GM12875 (cell line): Measurements from ENCODE around the gene IQCE.
"Not testable (repeated sequence)": the region's sequence is repeated elsewhere in the genome, so short reads cannot be mapped to it uniquely, and the experiment has no call there.

Experiments
- H3K4me3 ChIP-seq: one replicate; pipeline ENCODE4 v1.5.1; 2011; ENCODE audit warnings: low read depth, low read length, control low read depth
- TF ChIP-seq, protein P1 (sequence below): IDR thresholded peaks from 2 replicates; pipeline ENCODE4 v1.5.1; 2011; ENCODE audit warnings: low read depth, mild to moderate bottlenecking, control low read depth, inconsistent platforms, low read length, moderate library complexity, borderline replicate concordance; ENCODE audit not compliant: insufficient read depth

The IQCE gene

DNA sequence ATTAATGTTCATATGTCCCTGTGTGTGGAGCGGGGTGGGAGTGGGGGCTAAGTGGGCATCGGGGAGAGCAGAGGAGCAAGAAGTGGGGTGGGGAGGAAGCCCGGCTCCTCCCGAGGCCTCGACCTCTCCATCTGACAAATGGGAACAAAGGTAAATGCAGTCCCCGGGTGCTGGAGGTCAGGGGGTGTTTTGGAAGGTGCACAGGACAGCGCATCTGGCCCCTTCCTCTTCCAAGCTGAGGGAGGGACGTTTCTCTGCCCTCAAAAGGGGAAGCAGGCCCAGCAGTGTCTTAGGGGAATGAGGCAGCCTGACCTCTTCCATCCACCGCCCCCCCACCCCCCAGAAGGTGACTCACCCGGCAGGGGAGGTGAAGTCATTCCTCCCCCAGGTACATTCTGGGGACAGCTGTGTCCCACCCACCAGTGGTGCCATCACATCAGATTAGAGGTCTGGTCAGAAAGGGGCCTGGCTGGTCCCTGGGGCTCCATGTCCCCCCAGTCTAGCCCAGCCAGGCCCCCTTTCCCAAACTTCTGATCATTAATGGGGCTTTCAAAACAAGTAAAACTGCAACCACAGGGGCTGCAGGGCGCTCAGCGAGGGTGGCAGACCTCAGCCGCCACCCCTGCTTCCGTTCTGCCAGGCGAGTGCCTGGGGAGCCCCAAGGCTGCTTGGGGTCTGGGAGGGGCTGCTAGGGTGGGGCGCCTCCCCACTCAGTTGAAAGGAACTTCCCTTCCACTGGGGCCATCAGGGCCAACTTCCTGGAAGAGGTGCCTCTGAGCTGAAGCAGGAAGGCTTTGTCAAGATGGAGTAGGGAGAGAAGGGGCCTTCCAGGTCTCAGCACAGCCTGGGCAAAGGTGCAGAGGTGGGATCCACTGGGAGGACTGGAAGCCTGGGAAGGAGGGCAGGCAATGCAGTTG is 28.4 kb upstream of the IQCE start:
- TF ChIP-seq, protein P1, sequence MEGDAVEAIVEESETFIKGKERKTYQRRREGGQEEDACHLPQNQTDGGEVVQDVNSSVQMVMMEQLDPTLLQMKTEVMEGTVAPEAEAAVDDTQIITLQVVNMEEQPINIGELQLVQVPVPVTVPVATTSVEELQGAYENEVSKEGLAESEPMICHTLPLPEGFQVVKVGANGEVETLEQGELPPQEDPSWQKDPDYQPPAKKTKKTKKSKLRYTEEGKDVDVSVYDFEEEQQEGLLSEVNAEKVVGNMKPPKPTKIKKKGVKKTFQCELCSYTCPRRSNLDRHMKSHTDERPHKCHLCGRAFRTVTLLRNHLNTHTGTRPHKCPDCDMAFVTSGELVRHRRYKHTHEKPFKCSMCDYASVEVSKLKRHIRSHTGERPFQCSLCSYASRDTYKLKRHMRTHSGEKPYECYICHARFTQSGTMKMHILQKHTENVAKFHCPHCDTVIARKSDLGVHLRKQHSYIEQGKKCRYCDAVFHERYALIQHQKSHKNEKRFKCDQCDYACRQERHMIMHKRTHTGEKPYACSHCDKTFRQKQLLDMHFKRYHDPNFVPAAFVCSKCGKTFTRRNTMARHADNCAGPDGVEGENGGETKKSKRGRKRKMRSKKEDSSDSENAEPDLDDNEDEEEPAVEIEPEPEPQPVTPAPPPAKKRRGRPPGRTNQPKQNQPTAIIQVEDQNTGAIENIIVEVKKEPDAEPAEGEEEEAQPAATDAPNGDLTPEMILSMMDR = no peak
- H3K4me3 ChIP-seq = no peak overlapping the region

DNA sequence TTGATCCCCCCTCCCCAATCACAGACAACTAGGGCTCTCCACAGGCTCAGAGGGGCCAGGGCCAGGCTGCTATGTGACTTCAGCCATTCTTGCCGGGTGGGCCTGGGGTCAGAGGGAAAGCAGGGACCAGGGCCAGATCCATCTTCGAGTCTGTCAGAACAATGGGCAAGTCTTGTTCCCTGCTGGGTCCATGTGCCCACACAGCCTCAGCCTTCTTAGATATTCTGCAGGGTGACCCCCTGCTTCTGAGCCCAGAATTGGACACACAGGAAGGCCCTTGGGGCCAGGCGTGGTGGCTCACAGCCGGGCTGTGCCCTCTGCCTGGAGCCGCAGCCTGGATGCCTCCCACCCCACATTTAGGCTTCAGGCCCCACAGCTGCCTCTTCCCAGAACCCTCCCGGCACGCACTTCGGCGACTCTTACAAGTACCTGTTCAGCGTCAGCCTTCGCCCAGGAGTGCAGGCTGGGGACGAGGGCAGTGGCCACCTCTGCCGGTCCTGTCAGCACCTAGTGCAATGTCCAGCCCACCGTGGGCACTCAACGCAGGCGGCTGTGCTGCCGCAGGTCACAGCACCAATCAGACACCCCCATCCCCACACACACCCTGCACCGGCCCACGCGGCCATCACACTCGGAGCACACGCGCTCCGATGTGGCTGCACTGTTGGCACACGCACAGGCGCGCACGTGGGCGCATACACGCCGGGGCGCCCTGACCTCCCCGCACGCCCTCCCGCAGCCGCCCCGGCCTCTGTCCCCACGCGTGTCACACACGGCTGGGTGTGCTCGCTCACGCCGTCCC is 27.6 kb upstream of the IQCE start:
- not testable (repeated sequence) for H3K4me3 ChIP-seq

DNA sequence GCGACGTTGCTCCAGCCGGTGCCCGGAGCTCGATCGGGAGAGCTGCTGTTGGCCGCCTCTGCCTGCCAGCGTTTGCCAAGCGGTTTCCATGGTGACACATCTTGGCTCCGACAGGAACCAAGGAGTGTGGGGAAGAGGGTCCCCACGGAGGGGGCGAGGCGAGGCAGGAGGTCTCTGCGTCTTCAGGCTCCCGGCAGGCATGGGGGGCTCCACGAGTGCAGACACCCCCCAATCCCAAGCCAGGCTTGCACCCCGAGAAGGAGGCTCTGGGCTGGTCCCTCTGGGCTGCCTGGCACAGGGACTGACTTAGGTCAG is 27.0 kb upstream of the IQCE start:
- not testable (repeated sequence) for H3K4me3 ChIP-seq

DNA sequence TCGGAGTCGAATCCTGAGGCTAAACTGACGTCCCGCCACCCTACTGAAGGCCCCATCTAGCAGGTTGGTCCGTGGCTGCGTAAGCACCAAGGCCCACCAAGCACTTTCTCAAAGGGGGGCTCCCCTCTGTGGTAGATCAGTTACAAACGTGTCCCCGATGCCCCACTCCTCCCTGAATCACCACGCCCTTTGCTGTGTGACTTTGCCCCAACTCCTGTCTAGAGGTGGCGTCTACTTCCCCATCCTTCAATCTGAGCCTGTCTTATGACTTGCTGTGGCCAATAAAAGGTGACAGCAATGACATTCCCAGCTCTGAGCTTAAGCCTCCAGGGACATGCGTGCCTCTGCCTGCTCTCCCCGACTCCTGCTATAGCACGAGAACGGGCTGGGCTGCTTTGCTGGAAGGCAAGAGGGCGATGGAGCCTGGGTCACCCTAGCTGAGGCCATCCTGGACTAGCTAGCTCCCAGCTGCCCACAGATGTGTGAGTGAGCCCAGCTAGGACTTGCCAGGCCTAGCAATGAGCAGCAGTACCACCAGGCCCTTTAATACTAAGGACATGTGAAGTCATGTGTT is 26.5 kb upstream of the IQCE start:
- not testable (repeated sequence) for H3K4me3 ChIP-seq

DNA sequence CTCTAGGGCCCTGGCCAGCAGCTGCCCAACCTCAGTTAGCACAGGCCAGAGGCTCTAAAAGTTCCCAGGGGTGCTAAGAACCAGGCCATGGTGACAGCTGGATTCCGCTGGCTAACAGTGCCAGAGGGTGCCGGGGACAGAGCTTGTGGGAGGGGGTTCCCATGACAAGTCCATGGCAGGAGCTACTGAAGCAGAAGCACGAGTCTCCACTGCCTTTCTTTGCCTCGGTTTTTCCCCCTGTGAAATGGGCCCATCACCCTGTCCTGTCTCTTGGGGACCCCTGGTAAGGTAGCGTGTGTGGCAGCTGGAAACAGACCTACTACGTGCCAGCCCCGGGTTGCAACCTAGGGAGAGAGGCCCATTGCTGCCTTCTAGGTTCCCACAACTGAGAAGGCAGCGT is 26.0 kb upstream of the IQCE start:
- not testable (repeated sequence) for H3K4me3 ChIP-seq

DNA sequence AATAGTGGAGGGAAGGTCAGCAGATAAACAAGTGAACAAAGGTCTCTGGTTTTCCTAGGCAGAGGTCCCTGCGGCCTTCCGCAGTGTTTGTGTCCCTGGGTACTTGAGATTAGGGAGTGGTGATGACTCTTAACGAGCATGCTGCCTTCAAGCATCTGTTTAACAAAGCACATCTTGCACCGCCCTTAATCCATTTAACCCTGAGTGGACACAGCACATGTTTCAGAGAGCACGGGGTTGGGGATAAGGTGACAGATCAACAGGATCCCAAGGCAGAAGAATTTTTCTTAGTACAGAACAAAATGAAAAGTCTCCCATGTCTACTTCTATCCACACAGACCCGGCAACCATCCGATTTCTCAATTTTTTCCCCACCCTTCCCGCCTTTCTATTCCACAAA is 25.2 kb upstream of the IQCE start:
- not testable (repeated sequence) for H3K4me3 ChIP-seq

DNA sequence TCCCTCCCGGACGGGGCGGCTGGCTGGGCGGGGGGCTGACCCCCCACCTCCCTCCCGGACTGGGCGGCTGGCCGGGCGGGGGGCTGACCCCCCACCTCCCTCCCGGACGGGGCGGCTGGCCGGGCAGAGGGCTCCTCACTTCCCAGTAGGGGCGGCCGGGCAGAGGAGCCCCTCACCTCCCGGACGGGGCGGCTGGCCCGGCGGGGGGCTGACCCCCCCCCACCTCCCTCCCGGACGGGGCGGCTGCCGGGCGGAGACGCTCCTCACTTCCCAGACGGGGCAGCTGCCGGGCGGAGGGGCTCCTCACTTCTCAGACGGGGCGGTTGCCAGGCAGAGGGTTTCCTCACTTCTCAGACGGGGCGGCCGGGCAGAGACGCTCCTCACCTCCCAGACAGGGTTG is 24.6 kb upstream of the IQCE start:
- not testable (repeated sequence) for H3K4me3 ChIP-seq

DNA sequence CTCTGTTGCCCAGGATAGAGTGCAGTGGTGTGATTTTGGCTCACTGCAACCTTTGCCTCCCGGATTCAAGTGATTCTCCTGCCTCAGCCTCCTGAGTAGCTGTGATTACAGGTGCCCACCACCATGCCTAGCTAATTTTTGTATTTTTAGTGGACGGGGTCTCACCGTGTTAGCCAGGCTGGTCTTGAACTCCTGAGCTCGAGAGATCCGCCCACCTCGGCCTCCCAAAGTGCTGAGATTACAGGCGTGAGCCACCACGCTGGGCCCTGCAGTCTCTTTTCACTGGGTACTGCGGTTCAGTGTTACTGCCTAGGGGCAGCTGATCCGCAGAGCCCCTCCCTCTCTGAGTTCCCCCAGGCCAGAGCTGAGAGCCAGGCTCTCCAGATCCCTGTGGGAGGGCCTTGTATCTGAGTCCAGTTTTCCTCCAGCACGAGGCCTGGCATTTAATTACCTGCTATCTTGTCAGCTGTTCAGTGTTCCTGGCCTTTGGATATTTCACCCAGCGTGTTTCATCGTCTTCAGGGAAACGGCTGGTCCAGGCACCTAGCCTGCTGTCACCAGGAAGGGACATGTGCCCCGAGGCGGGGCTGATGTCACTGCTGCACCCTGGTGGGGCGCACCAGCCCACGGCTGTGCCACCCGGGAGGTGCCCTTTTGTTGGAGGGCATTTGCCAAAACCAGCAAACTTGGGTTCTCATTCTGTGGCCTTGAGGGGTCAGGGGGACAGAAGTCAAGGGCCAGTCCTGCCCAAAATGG is 22.7 kb upstream of the IQCE start:
- H3K4me3 ChIP-seq = not testable (repeated sequence)

DNA sequence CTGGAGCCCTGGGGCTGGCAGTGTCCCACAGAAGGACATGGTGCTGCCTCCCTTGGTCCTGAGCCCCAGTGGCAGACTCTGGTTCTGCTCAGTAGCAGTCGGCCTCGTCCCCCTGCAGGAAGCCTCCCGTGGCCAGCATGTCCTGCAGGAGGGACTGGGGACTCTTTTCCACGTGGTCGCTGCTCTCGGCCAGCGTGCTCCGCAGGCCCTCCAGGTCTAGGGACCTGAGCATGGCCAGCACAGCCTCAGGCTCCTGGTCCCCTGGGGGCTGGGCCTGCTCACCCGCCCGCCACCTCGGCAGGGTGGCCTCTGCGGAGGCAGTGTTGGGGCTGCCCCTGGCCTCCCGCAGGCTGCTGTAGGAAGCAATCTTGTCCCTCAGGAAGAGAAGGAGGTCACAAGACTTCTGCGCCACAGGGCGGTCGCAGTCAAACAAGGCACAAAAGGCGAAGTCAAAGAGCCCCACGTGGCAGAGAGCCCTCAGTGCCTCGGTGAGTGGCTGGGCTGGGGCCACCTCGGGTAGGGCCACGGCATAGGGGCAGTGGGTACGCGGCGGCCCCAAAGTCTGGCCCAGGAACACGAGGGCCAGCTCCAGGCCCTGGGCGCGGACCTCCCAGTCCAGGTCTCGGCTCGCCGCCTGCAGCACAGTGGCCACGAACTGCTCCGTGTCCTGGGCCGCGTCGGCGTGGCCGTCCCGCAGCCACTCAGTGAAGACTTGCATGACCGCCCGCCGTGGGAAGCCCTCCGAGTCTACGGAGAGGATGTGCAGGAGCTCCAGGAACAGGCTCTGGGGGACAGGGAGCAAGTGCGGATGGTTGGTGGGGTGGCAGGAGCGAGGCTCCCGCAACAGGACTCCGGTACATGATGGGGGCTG is 20.6 kb upstream of the IQCE start:
- H3K4me3 ChIP-seq = no peak overlapping the region
- TF ChIP-seq, protein P1 = no peak

DNA sequence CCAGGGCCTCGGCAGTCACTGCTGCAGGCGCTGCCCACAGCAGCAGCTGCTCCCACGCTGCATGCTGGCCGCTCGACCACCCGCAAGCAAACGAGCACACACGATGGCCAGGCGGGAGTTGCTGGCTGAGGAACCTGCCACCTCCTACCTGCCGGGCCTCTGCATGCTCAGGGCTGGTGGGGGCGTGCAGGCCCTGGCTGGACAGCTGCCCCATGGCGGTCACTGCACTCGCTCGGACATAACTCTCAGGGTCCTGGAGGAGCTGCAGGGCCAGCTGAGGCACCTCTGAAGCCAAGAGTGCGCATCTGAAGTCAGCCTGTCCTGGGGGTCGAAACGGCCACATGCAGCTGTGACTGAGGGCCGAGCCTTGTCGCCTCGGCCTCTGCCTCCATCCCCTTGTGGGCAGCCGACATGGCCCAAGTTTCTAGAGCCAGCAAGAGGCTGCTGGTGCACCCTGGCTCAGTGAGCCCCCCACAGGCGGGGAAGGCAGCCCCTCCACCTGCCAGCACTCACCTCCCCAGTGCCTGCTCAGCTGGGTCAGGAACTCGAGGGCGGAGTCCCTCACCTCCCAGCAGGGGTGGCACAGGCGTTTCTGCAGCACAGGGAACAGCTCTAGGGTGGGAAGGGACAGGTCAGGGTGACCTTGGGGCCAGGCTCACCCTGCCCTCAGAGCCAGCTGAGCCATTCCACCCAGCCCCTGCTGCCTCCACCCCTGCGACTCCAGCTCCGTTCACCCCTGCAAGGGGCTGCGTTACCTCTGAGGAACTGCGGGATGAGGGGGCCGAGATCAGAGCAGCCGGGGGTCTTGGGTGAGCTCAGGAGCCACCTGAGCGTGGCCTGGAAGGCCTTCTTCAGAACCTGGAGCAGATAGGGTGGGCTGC is 19.5 kb upstream of the IQCE start:
- no peak overlapping the region for H3K4me3 ChIP-seq

More for the DNA sequence above, 19.5 kb upstream of the IQCE start:
- TF ChIP-seq, protein P1 = no peak
